ENCODE data around the gene LRP2.
"Not testable (repeated sequence)": the region's sequence is repeated elsewhere in the genome, so short reads cannot be mapped to it uniquely, and the experiment has no call there.

The LRP2 gene

DNA sequence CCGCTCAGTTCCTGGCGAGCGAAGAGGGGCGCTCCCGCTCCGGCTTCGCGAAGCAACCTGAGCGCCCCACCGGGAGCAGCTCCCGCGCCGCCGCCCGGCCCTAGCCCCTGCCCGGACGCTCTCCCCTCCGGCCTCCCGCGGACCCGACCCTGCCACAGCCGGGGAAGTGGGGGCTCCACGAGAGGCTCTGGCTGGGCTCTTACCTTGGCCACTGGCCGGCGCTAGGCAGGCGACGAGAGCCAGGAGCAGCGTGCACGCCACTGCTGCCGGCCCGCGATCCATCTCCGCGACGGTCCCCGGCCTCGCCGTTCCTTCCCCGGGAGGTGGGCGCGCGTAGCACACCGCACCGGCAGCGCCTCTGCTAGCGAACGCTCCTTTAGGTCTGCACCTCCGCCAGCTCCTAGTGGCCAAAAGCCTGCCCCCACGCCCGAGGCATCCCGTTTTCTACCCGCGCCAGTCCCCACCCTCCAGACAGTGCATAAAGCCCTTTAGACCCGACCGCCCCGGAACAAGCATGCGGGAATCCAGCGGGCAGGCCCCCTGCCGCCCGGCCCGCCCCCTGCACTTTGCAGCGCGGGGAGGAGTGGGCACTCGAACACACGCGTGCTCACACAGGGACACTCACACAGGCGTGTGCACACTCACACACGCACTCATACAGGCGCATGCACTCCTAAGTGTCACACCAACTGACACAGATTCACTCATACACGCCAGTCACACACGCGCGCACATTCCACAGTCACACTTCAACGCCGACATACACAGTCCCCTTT lies at the start of gene LRP2:
TSS of gene LRP2 (minus strand) at position 417 of the 776 bp plus-strand sequence. CDS start at position 282, 135 bp downstream.
- Mint-ChIP-seq H3K27me3 (ENCODE audit: low read depth) (peaks cover 57% of the 10 kb centered on the region), H3K9me3 (no peaks in the 10 kb centered on the region), H3K4me1 (ENCODE audit: low read depth) (peaks cover 35% of the 10 kb centered on the region), H3K4me3 (peak within 1 kb of the TSS; percentile 81), H3K27ac (peak within 1 kb of the TSS; percentile 73), H3K36me3 (ENCODE audit: low read depth) (no peaks in the 10 kb centered on the region)
- DNase-seq (ENCODE audit: low spot score) = peak; percentile 17

DNA sequence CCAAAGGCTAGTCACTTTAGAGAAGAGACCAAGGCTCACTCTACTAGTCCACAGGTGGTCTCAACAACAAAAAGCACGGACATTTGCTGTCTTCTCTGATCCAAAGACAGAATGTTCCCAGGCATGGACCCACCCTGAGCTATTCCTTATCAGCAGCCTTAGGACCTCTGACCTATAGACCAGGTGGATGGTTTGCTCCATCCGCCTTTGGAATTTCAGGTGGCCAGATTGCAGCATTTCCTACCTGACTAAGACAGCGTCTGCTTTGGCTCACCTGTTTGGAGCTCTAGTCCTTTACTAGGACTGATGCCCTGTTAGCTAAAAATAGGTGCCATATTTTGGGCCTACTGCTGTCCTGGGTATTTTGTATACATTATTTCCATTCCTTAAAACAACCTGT lies 44.6 kb upstream of the LRP2 start:
- Mint-ChIP-seq H3K36me3 (ENCODE audit: low read depth) (no peaks in the 10 kb centered on the region), H3K27me3 (ENCODE audit: low read depth) (peaks cover 11% of the 10 kb centered on the region), H3K9me3 (peaks cover 3% of the 10 kb centered on the region), H3K27ac (no peak overlapping the region), H3K4me1 (ENCODE audit: low read depth) (no peaks in the 10 kb centered on the region), H3K4me3 (no peak overlapping the region)
- no peak for DNase-seq (ENCODE audit: low spot score)

DNA sequence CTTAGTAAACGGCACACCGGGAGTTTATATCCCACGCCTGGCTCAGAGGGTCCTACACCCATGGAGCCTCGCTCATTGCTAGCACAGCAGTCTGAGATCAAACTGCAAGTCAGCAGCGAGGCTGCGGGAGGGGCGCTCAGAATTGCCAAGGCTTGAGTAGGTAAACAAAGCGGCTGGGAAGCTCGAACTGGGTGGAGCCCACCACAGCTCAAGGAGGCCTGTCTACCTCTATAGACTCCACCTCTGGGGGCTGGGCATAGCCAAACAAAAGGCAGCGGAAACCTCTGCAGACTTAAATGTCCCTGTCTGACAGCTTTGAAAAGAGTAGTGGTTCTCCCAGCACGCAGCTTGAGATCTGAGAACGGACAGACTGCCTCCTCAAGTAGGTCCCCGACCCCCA lies 37.2 kb upstream of the LRP2 start:
- DNase-seq (ENCODE audit: low spot score); H3K4me3 Mint-ChIP-seq; H3K36me3 Mint-ChIP-seq (ENCODE audit: low read depth); H3K4me1 Mint-ChIP-seq (ENCODE audit: low read depth); H3K27ac Mint-ChIP-seq; H3K9me3 Mint-ChIP-seq: not testable (repeated sequence)
- peaks cover 24% of the 10 kb centered on the region for H3K27me3 Mint-ChIP-seq (ENCODE audit: low read depth)

DNA sequence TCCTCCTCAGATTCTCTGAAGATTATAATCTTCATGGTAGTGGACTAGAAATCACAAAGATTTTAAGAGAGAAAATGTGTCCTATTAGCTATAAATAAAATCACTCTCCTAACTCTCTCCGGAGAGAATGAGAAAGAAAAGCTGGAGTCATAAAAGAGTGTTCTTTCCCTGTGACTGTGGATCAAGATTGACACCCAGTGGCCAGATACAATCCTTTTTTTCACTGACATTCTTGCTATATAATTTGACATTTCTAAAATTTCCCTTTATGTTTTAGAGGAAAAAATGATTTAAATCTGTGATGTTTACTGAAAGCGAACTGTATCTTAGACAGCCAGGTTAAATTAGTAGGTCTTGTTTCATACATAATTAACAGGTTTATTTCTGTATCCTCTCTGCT lies 35.4 kb upstream of the LRP2 start:
- Mint-ChIP-seq H3K36me3 (ENCODE audit: low read depth) (no peaks in the 10 kb centered on the region), H3K4me1 (ENCODE audit: low read depth) (no peaks in the 10 kb centered on the region), H3K27me3 (ENCODE audit: low read depth) (peaks cover 30% of the 10 kb centered on the region), H3K4me3 (no peak overlapping the region), H3K27ac (no peak overlapping the region), H3K9me3 (no peaks in the 10 kb centered on the region)
- no peak for DNase-seq (ENCODE audit: low spot score)

DNA sequence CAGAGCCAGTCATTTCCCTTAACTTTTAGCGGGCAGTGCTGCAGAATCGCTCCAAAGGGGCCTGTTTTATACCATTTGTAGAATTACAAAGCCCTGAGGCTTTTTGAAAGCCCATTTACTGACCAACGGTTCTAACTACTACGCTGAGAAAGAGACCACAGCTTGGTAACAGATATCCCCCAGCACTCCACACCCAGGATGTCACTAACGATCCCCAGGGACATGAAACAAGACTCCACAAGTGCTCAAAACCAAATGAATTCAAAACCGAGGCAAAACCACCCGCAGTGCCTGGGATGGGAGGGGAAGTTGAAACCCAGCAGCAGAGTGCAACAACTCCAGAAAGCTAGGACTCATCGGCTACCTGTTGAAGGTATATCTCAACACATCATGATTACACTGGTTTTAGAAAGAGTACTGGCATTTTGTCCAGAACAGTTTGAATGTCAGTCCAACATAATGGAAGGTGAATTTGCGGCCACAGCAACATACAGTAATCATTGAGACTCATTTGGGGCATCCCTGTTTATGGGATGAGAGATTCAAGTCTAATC lies 33.6 kb upstream of the LRP2 start:
- Mint-ChIP-seq H3K36me3 (ENCODE audit: low read depth) (no peaks in the 10 kb centered on the region), H3K4me3 (no peak overlapping the region), H3K27me3 (ENCODE audit: low read depth) (peaks cover 27% of the 10 kb centered on the region), H3K4me1 (ENCODE audit: low read depth) (no peaks in the 10 kb centered on the region), H3K9me3 (no peaks in the 10 kb centered on the region), H3K27ac (no peak overlapping the region)
- DNase-seq (ENCODE audit: low spot score) = no peak

DNA sequence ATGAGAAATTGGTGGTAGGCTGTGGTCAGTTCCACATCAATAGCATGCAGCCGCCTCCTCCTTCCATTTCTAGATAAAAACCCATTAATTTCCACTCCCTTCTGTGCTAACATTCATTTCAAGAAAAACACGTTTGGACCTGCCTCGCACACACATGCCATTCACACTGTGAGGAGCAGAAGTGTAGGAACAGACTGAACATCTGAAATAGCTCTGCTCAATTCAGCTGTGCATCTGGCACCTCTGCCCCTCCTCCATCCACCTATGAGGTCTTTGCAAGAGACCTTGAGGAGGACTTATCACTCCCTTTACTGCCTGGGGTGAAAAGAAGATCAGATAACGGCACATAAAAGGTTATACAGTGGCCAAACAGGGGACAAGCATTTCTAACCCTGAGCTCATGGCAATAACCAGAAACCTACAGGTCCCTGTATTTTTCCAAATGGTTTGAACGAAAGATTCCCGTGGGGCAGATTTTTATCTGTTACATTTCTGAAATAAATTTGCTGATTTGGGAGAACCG lies 30.8 kb upstream of the LRP2 start:
- no peaks in the 10 kb centered on the region for H3K4me1 Mint-ChIP-seq (ENCODE audit: low read depth)
- H3K4me3 Mint-ChIP-seq = no peak overlapping the region
- DNase-seq (ENCODE audit: low spot score) = no peak
- H3K27me3 Mint-ChIP-seq (ENCODE audit: low read depth) = peaks cover 42% of the 10 kb centered on the region
- no peaks in the 10 kb centered on the region for H3K9me3 Mint-ChIP-seq
- no peaks in the 10 kb centered on the region for H3K36me3 Mint-ChIP-seq (ENCODE audit: low read depth)
- H3K27ac Mint-ChIP-seq = no peak overlapping the region

DNA sequence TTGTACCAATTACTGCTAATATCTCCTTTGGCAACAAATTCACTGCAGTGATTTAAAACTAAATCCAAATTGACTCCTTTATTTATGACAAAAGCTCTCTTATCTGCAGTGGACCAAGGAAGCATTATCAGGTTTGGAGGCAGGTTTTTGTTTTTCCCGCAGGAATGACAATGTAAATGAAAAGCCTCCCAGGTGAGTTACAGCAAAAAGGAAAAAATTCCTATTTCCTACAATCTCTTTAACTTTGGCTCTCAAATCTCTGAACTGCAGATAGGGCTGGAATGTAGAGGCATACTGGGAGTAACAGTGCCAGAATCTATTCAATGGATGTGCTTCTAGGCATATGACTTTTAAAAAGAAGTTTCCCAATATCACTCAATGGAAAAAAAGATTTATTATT lies 28.9 kb upstream of the LRP2 start:
- Mint-ChIP-seq H3K9me3 (no peaks in the 10 kb centered on the region), H3K27ac (no peak overlapping the region), H3K4me3 (no peak overlapping the region), H3K36me3 (ENCODE audit: low read depth) (no peaks in the 10 kb centered on the region), H3K4me1 (ENCODE audit: low read depth) (no peaks in the 10 kb centered on the region), H3K27me3 (ENCODE audit: low read depth) (peaks cover 48% of the 10 kb centered on the region)
- no peak for DNase-seq (ENCODE audit: low spot score)

DNA sequence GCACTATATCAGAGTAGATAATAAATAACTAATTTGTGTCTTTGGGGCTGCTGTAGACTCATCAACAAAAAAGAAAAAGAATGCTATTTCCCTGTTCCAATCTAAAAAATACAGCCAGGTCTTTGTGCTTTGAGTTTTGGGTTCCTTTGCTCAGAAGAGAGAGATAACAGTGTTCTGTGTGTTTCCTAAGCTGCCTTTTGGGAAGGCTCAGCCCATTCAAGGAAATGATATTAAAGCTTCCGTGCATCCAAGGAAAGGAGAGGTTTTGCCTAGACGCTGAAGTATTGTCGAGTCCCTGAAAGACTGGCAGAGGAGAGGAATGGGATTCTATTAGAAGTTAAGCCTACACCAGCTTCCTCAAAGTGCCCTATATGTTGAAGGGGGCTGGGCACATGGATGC lies 25.8 kb upstream of the LRP2 start:
- Mint-ChIP-seq H3K4me3 (no peak overlapping the region), H3K27ac (no peak overlapping the region), H3K36me3 (ENCODE audit: low read depth) (no peaks in the 10 kb centered on the region), H3K9me3 (no peaks in the 10 kb centered on the region), H3K4me1 (ENCODE audit: low read depth) (no peaks in the 10 kb centered on the region), H3K27me3 (ENCODE audit: low read depth) (peaks cover 42% of the 10 kb centered on the region)
- no peak for DNase-seq (ENCODE audit: low spot score)

DNA sequence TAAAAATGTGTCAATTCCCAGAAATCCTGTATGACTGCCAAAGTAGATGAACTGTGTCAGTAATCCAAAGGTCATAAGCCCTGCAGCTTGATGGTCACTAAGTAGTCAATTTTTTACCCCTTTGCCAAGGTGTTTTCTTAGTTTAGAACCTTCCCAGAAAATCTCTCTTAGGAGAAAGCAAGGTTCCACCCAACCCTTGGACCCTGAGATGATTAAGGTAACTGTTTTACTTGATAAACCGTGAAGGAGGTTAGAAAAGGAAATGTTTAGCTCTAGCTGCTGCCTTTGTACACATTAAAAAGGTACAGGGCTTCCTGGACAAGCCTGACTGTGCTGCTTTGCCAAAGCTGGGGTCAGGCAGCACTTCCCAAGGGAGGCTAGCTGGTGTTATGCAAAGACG lies 24.4 kb upstream of the LRP2 start:
- H3K9me3 Mint-ChIP-seq = no peaks in the 10 kb centered on the region
- no peak overlapping the region for H3K27ac Mint-ChIP-seq
- peaks cover 44% of the 10 kb centered on the region for H3K27me3 Mint-ChIP-seq (ENCODE audit: low read depth)
- H3K4me3 Mint-ChIP-seq = no peak overlapping the region
- no peaks in the 10 kb centered on the region for H3K36me3 Mint-ChIP-seq (ENCODE audit: low read depth)
- no peak for DNase-seq (ENCODE audit: low spot score)
- H3K4me1 Mint-ChIP-seq (ENCODE audit: low read depth) = no peaks in the 10 kb centered on the region

DNA sequence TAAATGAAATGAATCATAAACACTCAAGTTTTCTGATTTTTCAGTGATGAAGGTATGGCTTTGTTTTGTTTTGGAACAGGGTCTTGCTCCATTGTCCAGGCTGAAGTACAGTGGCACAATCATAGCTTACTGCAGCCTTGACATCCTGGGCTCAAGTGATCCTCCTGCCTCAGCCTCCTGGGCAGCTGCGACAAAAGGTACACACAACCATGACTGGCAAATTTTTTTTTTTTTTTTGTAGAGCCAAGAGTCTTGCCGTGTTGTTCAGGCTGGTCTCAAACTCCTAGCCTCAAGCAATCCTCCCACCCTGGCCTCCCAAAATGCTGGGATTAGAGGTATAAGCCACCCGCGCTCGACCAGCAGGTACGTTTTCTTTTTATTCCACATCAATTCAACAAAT lies 22.5 kb upstream of the LRP2 start:
- Mint-ChIP-seq H3K9me3 (no peaks in the 10 kb centered on the region), H3K4me3 (no peak overlapping the region)

DNA sequence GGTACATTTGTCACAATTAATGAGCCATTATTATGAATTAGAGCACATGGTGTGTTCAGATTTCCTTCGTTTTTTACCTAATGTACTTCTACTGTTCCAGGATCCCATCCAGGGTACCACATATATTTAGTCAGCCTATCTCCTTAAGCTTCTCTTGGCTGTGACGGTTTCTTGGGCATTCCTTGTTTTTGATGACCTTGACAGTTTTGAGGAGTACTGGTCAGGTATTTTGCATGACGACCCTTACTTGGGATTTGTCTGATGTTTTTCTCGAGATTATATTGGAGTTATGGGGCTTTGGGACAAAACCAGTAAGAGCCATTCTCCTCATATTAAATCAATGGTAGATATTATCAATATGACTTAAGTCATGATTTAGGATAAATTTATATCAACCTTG lies 10.2 kb upstream of the LRP2 start:
- Mint-ChIP-seq H3K27ac (no peak overlapping the region), H3K4me3 (no peak overlapping the region), H3K27me3 (ENCODE audit: low read depth) (peaks cover 33% of the 10 kb centered on the region), H3K36me3 (ENCODE audit: low read depth) (no peaks in the 10 kb centered on the region), H3K4me1 (ENCODE audit: low read depth) (no peaks in the 10 kb centered on the region), H3K9me3 (peaks cover 5% of the 10 kb centered on the region)
- DNase-seq (ENCODE audit: low spot score) = no peak

More for the DNA sequence above, 22.5 kb upstream of the LRP2 start:
- Mint-ChIP-seq H3K4me1 (ENCODE audit: low read depth) (no peaks in the 10 kb centered on the region), H3K36me3 (ENCODE audit: low read depth) (no peaks in the 10 kb centered on the region), H3K27ac (no peak overlapping the region), H3K27me3 (ENCODE audit: low read depth) (peaks cover 44% of the 10 kb centered on the region)
- no peak for DNase-seq (ENCODE audit: low spot score)

DNA sequence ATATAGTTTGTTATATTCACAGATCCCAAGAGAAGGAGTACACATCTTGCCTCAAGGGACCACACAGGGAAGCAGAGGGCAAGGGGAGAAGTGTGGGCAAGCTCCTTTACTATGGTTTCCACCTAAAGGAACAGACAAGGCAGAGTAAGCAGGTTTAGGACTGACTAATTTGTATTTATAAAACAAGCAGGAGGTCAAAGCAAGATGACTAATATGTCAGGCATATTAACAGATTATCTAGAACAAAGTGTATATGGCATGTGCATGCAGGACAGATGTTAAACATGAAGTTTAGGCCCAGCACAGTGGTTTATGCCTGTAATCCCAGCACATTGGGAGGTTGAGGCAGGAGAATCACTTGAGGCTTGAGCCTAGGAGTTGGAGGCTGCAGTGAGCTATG lies 3.7 kb upstream of the LRP2 start:
- peaks cover 5% of the 10 kb centered on the region for H3K9me3 Mint-ChIP-seq
- H3K27me3 Mint-ChIP-seq (ENCODE audit: low read depth) = peaks cover 36% of the 10 kb centered on the region
- H3K36me3 Mint-ChIP-seq (ENCODE audit: low read depth) = no peaks in the 10 kb centered on the region
- DNase-seq (ENCODE audit: low spot score) = no peak
- peaks cover 32% of the 10 kb centered on the region for H3K4me1 Mint-ChIP-seq (ENCODE audit: low read depth)
- H3K27ac Mint-ChIP-seq = no peak overlapping the region
- no peak overlapping the region for H3K4me3 Mint-ChIP-seq

DNA sequence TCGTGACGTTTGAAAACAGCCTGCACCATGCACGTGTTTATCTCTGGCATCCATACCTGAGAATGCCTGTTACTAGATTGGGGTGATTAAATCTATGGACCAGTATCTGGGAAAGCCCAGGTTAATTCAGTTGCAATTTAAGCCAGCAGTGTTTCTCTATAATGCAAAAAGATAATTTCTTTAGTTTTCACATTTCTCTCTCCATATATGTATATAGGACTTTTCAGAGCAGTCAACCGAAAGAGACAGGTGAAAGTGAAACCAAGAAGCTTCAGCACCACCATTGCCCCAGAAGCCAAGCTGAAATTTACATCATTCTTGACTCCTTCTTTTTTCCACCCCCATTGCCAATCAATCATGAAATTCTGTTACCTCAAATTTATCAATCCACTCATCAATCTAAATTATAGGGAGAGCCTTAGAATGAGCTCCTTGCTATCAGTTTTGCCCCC lies 2.7 kb upstream of the LRP2 start:
- Mint-ChIP-seq H3K4me1 (ENCODE audit: low read depth) (peaks cover 35% of the 10 kb centered on the region), H3K27me3 (ENCODE audit: low read depth) (peaks cover 43% of the 10 kb centered on the region), H3K36me3 (ENCODE audit: low read depth) (no peaks in the 10 kb centered on the region), H3K4me3 (peak overlapping the region; percentile 81), H3K9me3 (peaks cover 5% of the 10 kb centered on the region), H3K27ac (peak overlapping the region; percentile 84)
- DNase-seq (ENCODE audit: low spot score) = no peak

DNA sequence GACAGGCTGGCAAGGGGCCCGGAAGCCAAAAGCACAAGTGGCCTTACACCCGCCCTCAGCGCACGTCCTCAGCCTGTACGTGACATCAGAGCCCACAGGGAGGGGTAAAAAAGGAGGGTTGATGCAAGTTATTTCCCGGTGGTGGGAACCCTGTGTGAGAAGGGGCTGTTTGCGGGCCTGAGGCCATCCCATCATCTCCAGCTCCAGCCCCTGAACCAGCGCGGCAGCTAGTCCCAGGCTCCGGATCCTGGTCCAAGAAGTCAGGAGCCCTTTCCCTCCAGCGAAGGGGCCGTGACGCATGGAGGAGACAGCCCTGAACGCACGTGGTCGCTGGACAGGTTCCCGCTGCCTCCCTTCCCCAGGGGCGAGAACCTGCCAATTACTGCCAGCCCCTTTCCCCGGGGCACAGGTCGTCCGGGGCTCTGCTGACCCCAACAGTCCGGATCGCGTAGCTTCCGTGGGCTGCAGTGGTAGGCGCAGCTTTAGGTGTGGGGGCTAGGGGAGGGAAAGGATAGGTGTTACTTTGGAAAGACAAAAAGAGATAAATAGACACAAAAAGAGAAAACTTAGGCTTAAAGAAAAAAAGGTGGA lies 1.3 kb upstream of the LRP2 start:
- H3K27ac Mint-ChIP-seq = peak overlapping the region; percentile 73
- H3K27me3 Mint-ChIP-seq (ENCODE audit: low read depth) = peaks cover 47% of the 10 kb centered on the region
- peak; percentile 57 for DNase-seq (ENCODE audit: low spot score)

More for the DNA sequence above, 1.3 kb upstream of the LRP2 start:
- peak overlapping the region; percentile 81 for H3K4me3 Mint-ChIP-seq
- no peaks in the 10 kb centered on the region for H3K9me3 Mint-ChIP-seq
- no peaks in the 10 kb centered on the region for H3K36me3 Mint-ChIP-seq (ENCODE audit: low read depth)
- H3K4me1 Mint-ChIP-seq (ENCODE audit: low read depth) = peaks cover 35% of the 10 kb centered on the region

Measured in T-helper 2 cell treated with Interferon-gamma antibody and Interleukin-4, amounts not matched to agents 5 μg/mL and 100 μg/mL, for 36 hours (primary cell).